Stimulated activated naive CD8-positive, alpha-beta T cell treated with anti-CD3 and anti-CD28 coated beads, Interleukin-15, Interleukin-2, amounts not matched to agents 100 ng/mL and 50 ng/mL, for 24 hours (primary cell): ENCODE data around the gene KSR2.
A peak's percentile ranks its signal among the peaks of the same experiment; 100 is the strongest.

Experiments
- H3K27ac Mint-ChIP-seq: one replicate; pipeline ENCODE4 v1.8.0; 2021; ENCODE audit warnings: mild to moderate bottlenecking, mixed read lengths
- H3K27me3 Mint-ChIP-seq: one replicate; pipeline ENCODE4 v1.8.0; 2021; ENCODE audit warnings: mixed read lengths
- H3K36me3 Mint-ChIP-seq: one replicate; pipeline ENCODE4 v1.8.0; 2021; ENCODE audit warnings: low read depth, mixed read lengths
- H3K4me1 Mint-ChIP-seq: one replicate; pipeline ENCODE4 v1.8.0; 2021; ENCODE audit warnings: low read depth, mixed read lengths
- H3K4me3 Mint-ChIP-seq: one replicate; pipeline ENCODE4 v1.8.0; 2021; ENCODE audit warnings: mild to moderate bottlenecking, mixed read lengths
- H3K9me3 Mint-ChIP-seq: one replicate; pipeline ENCODE4 v1.8.0; 2021; ENCODE audit warnings: mixed read lengths

The KSR2 gene

DNA sequence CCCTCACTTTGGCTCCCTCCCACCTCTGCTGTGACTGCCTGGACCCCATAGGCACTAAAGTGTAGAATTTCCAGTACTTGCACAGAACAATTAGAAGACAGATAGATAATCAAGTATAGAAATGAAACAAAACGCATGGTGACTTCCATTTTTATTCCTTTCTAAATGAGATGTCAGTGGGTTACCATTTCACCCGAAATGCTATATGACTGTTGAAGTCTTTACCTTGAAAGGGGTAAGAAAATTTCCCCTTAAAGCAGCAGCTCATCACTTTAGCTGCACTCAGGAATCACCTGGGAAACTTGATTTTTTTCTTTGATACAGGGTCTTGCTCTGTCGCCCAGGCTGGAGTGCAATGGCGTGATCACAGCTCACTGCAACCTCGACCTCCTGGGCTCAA is 12.5 kb upstream of the KSR2 start:
- Mint-ChIP-seq H3K4me1 (no peaks in the 10 kb centered on the region), H3K9me3 (no peaks in the 10 kb centered on the region), H3K27ac (no peak overlapping the region), H3K4me3 (no peak overlapping the region), H3K27me3 (peaks cover 16% of the 10 kb centered on the region), H3K36me3 (no peaks in the 10 kb centered on the region)

DNA sequence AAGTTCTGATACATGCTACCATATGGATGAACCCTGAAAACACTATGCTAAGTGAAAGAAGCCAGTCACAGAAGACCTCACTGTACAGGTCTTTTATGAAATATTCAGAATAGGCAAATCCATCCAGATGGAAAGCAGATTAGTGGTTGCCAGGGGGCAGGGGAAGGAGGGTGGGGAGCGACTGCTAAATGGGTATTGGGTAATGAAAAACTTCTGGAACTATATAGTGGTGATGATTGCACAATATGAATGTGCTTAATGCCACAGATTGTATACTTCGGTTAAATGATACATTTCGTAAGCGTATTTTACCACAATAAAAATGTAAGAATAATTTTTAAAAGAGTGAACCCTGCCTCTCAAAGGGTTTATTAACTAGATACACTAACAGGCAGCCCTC is 11.8 kb upstream of the KSR2 start:
- Mint-ChIP-seq H3K4me3 (no peak overlapping the region), H3K9me3 (no peaks in the 10 kb centered on the region), H3K27me3 (peaks cover 16% of the 10 kb centered on the region), H3K27ac (no peak overlapping the region), H3K36me3 (no peaks in the 10 kb centered on the region), H3K4me1 (no peaks in the 10 kb centered on the region)

DNA sequence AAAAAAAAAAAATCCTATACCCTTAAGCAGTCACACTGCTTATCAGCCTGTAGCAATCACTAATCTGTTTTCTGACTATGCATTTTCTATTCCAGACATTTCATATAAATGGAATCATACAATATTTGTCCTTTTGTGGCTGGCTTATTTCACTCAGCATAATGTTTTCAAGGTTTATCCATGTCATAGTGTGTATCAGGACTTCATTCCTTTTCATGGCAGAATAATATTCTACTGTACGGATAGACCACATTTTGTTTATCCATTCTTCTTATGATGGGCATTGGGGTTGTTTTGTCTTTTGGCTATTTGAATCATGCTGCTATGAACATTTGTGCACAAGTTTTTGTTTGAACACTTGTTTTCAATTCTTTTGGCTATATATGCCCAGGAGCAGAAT is 8.6 kb upstream of the KSR2 start:
- no peaks in the 10 kb centered on the region for H3K4me1 Mint-ChIP-seq
- no peaks in the 10 kb centered on the region for H3K9me3 Mint-ChIP-seq
- H3K4me3 Mint-ChIP-seq = no peak overlapping the region
- peaks cover 22% of the 10 kb centered on the region for H3K27me3 Mint-ChIP-seq
- H3K36me3 Mint-ChIP-seq = no peaks in the 10 kb centered on the region
- no peak overlapping the region for H3K27ac Mint-ChIP-seq

DNA sequence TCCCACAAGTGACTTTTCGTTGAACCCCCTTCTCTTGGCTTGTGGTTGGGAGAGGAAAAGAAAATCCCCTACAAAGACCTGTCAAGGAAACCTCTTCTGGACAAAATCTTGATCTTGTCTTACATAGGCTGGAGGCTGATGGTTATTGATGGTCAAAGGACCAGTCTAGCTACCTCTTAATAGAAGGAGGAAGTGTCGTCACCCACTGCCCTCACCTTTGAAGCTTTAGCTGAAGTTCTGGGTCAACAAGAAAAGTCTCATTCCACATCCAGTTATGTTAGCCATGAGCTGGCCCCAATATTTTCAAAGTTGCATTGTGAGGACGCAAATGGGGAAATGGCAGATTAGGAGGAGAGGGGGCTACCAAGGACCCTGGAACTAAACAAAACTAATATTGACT is 6.2 kb upstream of the KSR2 start:
- Mint-ChIP-seq H3K9me3 (peaks cover 12% of the 10 kb centered on the region), H3K36me3 (peaks cover 4% of the 10 kb centered on the region), H3K4me3 (no peak overlapping the region), H3K4me1 (no peaks in the 10 kb centered on the region), H3K27me3 (peaks cover 40% of the 10 kb centered on the region), H3K27ac (no peak overlapping the region)

DNA sequence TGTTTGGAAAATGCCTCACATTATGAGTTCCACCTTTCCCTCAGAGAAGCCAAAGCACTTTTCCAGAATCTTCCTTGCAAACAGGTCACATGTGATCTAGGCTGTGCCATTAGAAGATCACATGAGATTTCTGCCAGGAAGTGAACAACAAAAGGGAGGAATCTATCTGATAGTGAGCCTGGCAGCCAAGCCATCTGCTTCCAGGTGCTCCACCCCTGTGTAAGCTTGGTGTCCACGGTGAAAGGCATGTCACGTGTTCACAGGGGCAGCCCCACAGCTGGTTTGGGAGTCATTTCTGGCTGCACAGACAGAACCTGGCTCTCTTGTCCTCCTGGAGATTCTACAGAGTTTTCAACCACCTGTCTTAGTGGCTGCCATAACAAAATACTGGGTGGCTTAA is 3.5 kb upstream of the KSR2 start:
- no peak overlapping the region for H3K27ac Mint-ChIP-seq
- no peak overlapping the region for H3K4me3 Mint-ChIP-seq
- peaks cover 4% of the 10 kb centered on the region for H3K36me3 Mint-ChIP-seq
- H3K4me1 Mint-ChIP-seq = peaks cover 5% of the 10 kb centered on the region
- peaks cover 50% of the 10 kb centered on the region for H3K27me3 Mint-ChIP-seq
- peaks cover 12% of the 10 kb centered on the region for H3K9me3 Mint-ChIP-seq

DNA sequence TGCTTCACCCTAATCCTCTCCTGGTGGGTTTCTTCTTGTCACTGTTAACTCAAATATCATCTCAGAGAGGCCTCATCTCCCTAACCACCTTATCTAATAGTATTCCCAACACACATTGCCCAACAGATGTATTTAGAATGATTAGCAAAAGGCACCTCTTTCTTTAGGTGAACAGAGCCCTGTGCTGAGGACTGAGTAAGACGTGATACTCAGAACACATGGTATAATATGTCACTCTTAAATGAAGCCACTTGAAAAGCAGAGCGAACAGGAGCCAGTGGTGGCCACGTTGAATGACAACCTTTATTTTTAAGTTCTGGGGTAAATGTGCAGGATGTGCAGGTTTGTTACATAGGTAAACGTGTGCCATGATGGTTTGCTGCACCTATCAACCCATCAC is 1.5 kb upstream of the KSR2 start:
- H3K27ac Mint-ChIP-seq = no peak overlapping the region
- peaks cover 12% of the 10 kb centered on the region for H3K9me3 Mint-ChIP-seq
- peak overlapping the region; percentile 6 for H3K4me3 Mint-ChIP-seq
- H3K27me3 Mint-ChIP-seq = peaks cover 66% of the 10 kb centered on the region
- H3K36me3 Mint-ChIP-seq = peaks cover 4% of the 10 kb centered on the region
- H3K4me1 Mint-ChIP-seq = peaks cover 5% of the 10 kb centered on the region

DNA sequence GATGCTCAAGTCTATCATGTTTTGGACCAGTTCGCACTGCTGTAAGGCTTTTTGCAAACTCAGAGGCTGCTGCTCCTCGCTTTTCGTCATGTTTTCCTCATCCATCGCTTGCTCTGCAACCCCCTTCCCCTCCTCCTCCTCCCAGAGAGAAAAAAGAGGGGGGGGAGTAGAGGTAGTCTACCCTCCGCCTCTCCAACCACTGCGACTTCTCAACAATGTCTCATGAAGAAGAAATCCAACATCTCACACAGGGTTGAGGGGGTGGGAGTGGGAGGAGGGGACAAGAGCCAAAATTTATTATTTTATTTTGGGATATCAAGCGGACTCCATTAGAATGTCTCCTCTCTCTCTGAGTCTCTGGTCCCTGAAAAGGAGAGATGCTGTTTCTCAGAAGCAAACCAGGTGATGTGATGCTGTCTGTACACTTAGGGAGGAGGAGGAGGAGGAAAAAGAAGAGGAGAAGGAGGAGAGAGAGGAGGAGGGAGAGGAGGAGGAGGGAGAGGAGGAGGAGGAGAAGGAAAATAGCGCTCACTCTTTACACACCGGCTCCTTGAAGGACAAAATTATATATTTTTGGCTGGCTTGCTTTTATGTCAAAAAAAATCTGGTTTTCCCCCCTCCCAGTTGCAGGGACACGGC is 520 bp downstream of the KSR2 start:
- peak overlapping the region; percentile 77 for H3K4me3 Mint-ChIP-seq
- peaks cover 12% of the 10 kb centered on the region for H3K9me3 Mint-ChIP-seq
- peaks cover 65% of the 10 kb centered on the region for H3K27me3 Mint-ChIP-seq
- H3K36me3 Mint-ChIP-seq = peaks cover 4% of the 10 kb centered on the region
- H3K4me1 Mint-ChIP-seq = peaks cover 5% of the 10 kb centered on the region
- H3K27ac Mint-ChIP-seq = no peak overlapping the region

DNA sequence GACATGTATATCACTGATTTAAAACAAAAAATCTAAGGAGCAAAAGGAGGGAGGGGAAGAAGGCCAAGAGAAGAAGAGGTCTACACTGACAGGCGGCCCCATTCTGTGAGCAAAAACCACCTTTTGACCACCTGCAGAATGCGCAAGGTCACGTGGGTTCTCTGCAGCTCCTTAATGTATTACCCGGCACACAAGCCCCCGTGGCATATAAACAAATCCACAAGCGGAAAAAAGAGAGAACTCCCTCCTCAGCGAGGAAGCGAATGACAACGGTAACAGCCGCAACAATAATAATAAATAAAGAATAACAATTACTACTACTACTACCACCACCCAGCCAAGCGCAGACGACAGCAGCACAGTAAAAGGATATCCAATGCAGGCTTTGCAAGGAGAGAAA is 1.3 kb downstream of the KSR2 start:
- no peak overlapping the region for H3K4me3 Mint-ChIP-seq
- peaks cover 61% of the 10 kb centered on the region for H3K27me3 Mint-ChIP-seq
- H3K36me3 Mint-ChIP-seq = peaks cover 4% of the 10 kb centered on the region
- no peak overlapping the region for H3K27ac Mint-ChIP-seq
- peaks cover 12% of the 10 kb centered on the region for H3K9me3 Mint-ChIP-seq
- peaks cover 5% of the 10 kb centered on the region for H3K4me1 Mint-ChIP-seq

DNA sequence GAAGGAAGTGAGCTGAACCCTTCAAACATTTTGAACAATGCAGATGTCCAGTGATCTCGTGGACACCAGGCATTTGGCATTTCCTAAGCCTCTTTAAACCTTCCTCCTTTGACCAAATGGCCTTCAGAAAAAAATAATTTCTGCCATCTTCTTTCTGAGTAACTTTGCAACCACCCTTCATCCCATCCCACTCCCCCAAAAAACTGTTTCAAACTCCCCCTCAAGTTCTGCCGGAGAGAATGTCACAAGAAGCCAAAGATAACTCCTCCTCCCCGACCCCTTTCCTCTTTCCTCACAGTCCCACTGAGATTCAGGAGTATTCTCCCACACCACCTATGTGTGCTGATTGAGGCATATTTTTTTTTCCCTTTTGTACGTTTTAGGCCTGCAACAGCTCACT is 1.7 kb downstream of the KSR2 start:
- H3K27me3 Mint-ChIP-seq = peaks cover 61% of the 10 kb centered on the region
- peaks cover 11% of the 10 kb centered on the region for H3K9me3 Mint-ChIP-seq
- H3K4me3 Mint-ChIP-seq = no peak overlapping the region
- peaks cover 4% of the 10 kb centered on the region for H3K36me3 Mint-ChIP-seq
- peaks cover 5% of the 10 kb centered on the region for H3K4me1 Mint-ChIP-seq
- no peak overlapping the region for H3K27ac Mint-ChIP-seq

DNA sequence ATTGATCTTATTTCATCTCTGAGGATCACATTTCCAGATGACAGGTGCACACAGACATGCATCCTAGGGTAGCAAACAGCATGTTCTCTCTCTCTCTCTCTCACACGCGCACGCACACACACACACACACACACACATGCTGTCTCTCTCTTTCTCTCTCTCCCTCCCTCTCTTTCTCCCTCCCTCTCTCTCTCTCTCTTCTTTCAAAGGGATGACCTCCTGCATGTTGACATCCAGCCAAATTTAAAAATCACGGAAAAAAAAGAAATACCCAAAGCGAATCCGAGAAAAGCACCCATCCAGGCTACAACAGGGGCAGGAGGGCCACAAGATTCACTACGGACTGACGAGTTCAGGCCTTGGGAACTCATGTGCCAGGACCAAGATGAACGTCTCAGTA is 2.3 kb downstream of the KSR2 start:
- peaks cover 4% of the 10 kb centered on the region for H3K36me3 Mint-ChIP-seq
- peaks cover 5% of the 10 kb centered on the region for H3K4me1 Mint-ChIP-seq
- H3K27ac Mint-ChIP-seq = no peak overlapping the region
- peaks cover 56% of the 10 kb centered on the region for H3K27me3 Mint-ChIP-seq
- H3K9me3 Mint-ChIP-seq = peaks cover 5% of the 10 kb centered on the region
- no peak overlapping the region for H3K4me3 Mint-ChIP-seq

DNA sequence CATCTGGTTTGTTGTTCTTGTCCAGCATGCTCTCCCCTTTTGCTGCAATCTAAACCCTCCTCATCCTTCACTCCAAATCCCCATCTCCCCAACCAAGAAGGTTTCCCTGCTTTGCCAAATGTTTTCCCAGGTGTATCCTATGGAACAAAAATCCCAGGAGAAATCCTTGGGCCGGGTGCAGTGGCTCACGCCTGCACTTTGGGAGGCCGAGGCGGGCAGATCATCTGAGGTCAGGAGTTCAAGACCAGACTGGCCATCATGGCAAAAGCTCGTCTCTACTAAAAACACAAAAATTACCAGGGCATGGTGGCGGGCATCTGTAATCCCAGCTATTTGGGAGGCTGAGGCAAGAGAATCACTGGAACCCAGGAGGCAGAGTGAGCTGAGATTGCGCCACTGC is 5.0 kb downstream of the KSR2 start:
- no peaks in the 10 kb centered on the region for H3K36me3 Mint-ChIP-seq
- H3K4me1 Mint-ChIP-seq = no peaks in the 10 kb centered on the region
- no peak overlapping the region for H3K27ac Mint-ChIP-seq
- H3K4me3 Mint-ChIP-seq = no peak overlapping the region
- no peaks in the 10 kb centered on the region for H3K9me3 Mint-ChIP-seq
- H3K27me3 Mint-ChIP-seq = peaks cover 52% of the 10 kb centered on the region

DNA sequence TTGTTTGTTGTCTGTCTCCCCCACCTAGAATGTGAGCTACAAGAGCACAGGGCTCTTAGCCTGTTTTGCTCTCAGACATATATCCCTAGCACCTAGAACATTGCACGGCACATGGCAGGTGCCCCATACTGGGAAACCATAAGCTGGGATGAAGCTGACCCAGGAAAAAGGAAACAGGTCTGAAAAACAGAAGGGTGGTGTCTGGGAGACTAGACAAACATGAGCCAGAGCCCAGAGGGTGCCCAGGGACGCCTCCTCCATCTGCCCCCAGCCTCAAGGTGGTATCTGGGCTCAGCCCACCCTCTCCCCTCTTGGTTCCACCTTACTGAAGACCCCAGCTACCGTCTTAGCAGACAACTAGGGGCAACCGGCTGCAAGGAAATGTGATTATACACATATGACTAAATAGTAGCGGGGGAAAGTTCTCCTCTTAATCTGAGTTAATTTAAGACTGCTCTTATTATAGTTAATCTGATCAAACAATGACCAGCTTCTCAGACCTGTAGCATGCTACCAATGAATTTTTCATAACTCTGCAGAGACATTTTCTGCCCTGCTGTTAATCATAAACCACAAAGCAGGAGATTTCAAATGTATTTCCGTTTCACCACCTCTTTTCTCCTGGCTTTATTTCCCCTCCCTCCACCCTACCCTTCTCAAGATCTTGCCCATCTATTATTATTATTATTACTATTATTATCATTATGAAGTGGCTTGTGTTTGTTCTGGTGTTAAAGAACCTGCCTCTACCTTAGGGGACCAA is 31.9 kb downstream of the KSR2 start:
- Mint-ChIP-seq H3K4me1 (no peaks in the 10 kb centered on the region), H3K27me3 (peaks cover 6% of the 10 kb centered on the region), H3K27ac (no peak overlapping the region), H3K4me3 (no peak overlapping the region), H3K36me3 (no peaks in the 10 kb centered on the region), H3K9me3 (no peaks in the 10 kb centered on the region)

DNA sequence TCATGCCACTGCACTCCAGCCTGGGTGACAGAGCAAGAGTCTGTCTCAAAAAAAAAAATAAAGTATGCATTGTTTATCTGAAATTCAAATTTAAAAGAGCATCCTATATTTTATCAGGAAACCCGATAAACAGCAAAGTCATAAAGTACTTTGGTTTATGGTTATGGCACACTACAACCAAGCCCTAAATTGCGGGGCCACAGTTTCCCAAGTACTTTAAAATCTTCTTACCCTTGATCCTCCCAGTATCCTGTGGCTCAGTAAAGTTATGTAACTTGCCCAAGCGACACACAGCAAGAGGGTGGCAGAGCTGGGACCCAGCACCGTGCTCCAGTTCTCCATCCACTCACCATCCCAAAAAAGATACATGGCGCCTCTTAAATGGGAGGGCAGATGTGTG is 35.2 kb downstream of the KSR2 start:
- H3K36me3 Mint-ChIP-seq = no peaks in the 10 kb centered on the region
- H3K27me3 Mint-ChIP-seq = no peaks in the 10 kb centered on the region
- no peaks in the 10 kb centered on the region for H3K4me1 Mint-ChIP-seq
- no peak overlapping the region for H3K4me3 Mint-ChIP-seq
- no peak overlapping the region for H3K27ac Mint-ChIP-seq
- H3K9me3 Mint-ChIP-seq = no peaks in the 10 kb centered on the region

DNA sequence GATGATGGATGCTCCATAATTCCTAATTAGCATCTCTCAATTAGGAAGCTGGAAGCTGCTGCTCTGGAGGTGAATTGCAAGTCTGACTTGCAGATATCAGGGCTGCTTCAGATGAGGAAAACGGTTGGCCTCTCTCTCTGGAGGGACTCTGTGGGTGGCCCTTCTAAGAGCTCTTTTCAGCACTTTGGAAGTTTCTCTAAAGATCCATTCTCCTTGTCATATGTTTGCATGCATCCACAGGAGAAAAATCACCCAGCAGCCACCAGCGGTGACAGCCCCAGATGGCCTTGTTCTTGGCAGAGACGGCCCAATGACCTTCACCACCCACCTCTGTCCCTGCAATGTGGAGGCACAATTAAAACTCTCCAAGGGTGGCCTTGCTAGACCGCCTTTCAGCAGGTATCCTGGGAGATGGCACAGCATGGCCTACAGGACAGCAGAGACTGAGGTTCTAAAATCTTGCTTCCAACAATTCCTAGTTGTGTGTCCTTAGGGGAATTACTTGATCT is 42.3 kb downstream of the KSR2 start:
- Mint-ChIP-seq H3K27me3 (peaks cover 10% of the 10 kb centered on the region), H3K4me1 (no peaks in the 10 kb centered on the region), H3K27ac (no peak overlapping the region), H3K36me3 (no peaks in the 10 kb centered on the region), H3K4me3 (no peak overlapping the region), H3K9me3 (no peaks in the 10 kb centered on the region)

DNA sequence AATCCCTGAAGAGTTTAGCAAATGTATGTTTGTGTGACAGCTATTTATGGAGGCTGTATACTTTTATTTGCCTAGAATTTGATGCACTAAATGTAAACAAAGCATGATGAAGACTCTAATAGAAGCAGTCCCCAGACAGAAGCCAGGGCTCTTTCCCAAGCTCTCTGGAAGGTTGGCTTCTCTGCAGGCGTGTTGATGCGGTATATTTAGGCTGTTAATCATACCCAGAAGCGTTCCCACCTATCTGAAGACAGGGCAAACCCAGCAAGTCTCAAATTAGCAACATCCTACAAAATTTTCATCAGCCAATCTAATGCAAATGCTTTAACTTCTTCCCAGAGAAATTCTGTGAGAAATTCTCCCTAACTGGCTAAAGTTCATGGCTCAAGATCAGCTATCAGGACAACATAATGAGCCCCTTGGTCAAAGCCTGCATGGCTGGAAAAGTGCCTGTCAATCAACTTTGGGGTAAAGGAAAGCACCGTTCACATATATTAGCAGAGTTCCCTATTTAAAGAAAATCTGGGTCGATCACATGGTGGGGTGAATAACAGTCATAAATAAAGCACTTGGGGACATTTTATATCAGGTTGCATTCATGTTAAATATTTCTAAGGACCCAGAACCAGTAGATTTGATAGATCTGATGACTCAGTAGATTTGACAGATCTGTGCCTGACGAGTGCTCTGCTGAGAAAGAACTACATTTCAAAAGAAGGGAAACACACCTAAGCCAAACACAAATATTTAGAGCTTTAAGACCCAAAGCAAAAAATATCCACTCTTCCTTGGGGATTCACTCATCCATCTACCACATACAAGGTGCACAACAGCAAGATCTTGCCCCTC is 46.6 kb downstream of the KSR2 start:
- no peak overlapping the region for H3K27ac Mint-ChIP-seq

More for the DNA sequence above, 46.6 kb downstream of the KSR2 start:
- Mint-ChIP-seq H3K4me1 (no peaks in the 10 kb centered on the region), H3K36me3 (no peaks in the 10 kb centered on the region), H3K4me3 (no peak overlapping the region), H3K9me3 (no peaks in the 10 kb centered on the region), H3K27me3 (peaks cover 14% of the 10 kb centered on the region)
